Ovary (tissue), 3 donors: ENCODE results near the gene ROBO2.

Experiments used
- POLR2A ChIP-seq: fragments of 450-650 bp; IDR thresholded peaks from one replicate; pipeline ENCODE4 v1.6.1; 2017; ENCODE audit warnings: antibody characterized with exemption, mild to moderate bottlenecking, moderate library complexity
- TF ChIP-seq, protein P1 (sequence below), 3 donors: fragments of 450-650 bp in 2 of 3; fragments of 200-600 bp in 1 of 3; IDR thresholded peaks; one replicate each; pipeline versions ENCODE4 v1.5.1 to v1.8.0; 2016 to 2022; ENCODE audit warnings: antibody characterized with exemption in 3 of 3, mild to moderate bottlenecking in 1 of 3
- donor health status: DM: no; HTN: no; CAD: no.

- TF ChIP-seq, protein P1, sequence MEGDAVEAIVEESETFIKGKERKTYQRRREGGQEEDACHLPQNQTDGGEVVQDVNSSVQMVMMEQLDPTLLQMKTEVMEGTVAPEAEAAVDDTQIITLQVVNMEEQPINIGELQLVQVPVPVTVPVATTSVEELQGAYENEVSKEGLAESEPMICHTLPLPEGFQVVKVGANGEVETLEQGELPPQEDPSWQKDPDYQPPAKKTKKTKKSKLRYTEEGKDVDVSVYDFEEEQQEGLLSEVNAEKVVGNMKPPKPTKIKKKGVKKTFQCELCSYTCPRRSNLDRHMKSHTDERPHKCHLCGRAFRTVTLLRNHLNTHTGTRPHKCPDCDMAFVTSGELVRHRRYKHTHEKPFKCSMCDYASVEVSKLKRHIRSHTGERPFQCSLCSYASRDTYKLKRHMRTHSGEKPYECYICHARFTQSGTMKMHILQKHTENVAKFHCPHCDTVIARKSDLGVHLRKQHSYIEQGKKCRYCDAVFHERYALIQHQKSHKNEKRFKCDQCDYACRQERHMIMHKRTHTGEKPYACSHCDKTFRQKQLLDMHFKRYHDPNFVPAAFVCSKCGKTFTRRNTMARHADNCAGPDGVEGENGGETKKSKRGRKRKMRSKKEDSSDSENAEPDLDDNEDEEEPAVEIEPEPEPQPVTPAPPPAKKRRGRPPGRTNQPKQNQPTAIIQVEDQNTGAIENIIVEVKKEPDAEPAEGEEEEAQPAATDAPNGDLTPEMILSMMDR (IDR thresholded peaks at IDR 0.05) = no peak
- no peak for TF ChIP-seq POLR2A
These were observed 566.5 kb downstream of the ROBO2 start for GRCh38 chr3:77606372-77606771.
